Suprapubic skin (tissue), 4 donors: ENCODE results near the gene WASF2. TPM values are rescaled to one million over a fixed set of nuclear protein-coding genes. Genes with fewer than 3 reads are reported as not detected.

Experiments
- DNase-seq, 2 donors: peaks; one replicate each; pipeline ENCODE4 v3.0.0-alpha.2; 2019; ENCODE audit warnings: low spot score in 2 of 2
- H3K27ac ChIP-seq: fragments of 200-600 bp; sonication (generic); one replicate; pipeline ENCODE4 v1.5.1; 2019
- H3K27me3 ChIP-seq: fragments of 200-600 bp; sonication (generic); one replicate; pipeline ENCODE4 v1.5.1; 2019
- H3K36me3 ChIP-seq: fragments of 200-600 bp; sonication (generic); one replicate; pipeline ENCODE4 v1.5.1; 2019
- H3K4me1 ChIP-seq: fragments of 200-600 bp; sonication (generic); one replicate; pipeline ENCODE4 v1.5.1; 2019
- H3K4me3 ChIP-seq: fragments of 200-600 bp; sonication (generic); one replicate; pipeline ENCODE4 v1.5.1; 2019; ENCODE audit warnings: mild to moderate bottlenecking
- H3K9me3 ChIP-seq: fragments of 200-600 bp; sonication (generic); one replicate; pipeline ENCODE4 v1.5.1; 2019
- CTCF ChIP-seq, 2 donors: fragments of 200-600 bp in 1 of 2; fragments of 450-650 bp in 1 of 2; sonication (generic) in 1 of 2; IDR thresholded peaks; one replicate each; pipeline ENCODE4 v1.5.1; 2016 to 2019; ENCODE audit warnings: antibody characterized with exemption in 2 of 2, mild to moderate bottlenecking in 1 of 2, moderate library complexity in 1 of 2
- EP300 ChIP-seq: sonication (generic); formaldehyde crosslinking; IDR thresholded peaks from one replicate; pipeline ENCODE4 v1.6.1; 2017; ENCODE audit warnings: antibody characterized with exemption
- POLR2A ChIP-seq, 2 donors: fragments of 450-650 bp; IDR thresholded peaks; one replicate each; pipeline ENCODE4 v1.6.1; 2017; ENCODE audit warnings: antibody characterized with exemption in 2 of 2, mild to moderate bottlenecking in 2 of 2, moderate library complexity in 2 of 2
- POLR2AphosphoS5 ChIP-seq, 3 donors: sonication (generic); formaldehyde crosslinking; IDR thresholded peaks; one replicate each; pipeline ENCODE4 v1.6.1; 2017; ENCODE audit warnings: antibody characterized with exemption in 3 of 3
- WGBS: methylation state at CpG from one replicate; pipeline ENCODE4 v1.1.5; 2018; 5-methylcytosine and 5-hydroxymethylcytosine counted together
- total RNA-seq, 4 donors: library from RNA; depleted of rRNA; stranded (reverse); fragments of >200 nt; gene quantifications; one replicate each; pipeline ENCODE4 v1.1.0, GENCODE V29; 2016

The WASF2 gene
- total RNA-seq, 4 donors from 2014 or later: 69.0 to 96.0 (median 90.4) TPM

GRCh38 chr1:27527890-27528817 lies 38.2 kb upstream of the WASF2 start:
- H3K4me1 ChIP-seq: peaks cover 65% of the 10 kb centered on the region
- H3K9me3 ChIP-seq: no peaks in the 10 kb centered on the region
- WGBS: 20% methylated on average over 3 of the region's 71 CpGs
- H3K27ac ChIP-seq: peak overlapping the region; percentile 92
- DNase-seq: peak in 1 of 2 donors; percentile 85
- no peak for TF ChIP-seq POLR2A (IDR thresholded peaks at IDR 0.05)
- no peak for TF ChIP-seq CTCF (IDR thresholded peaks at IDR 0.05)
- TF ChIP-seq EP300: no peak
- no peak for TF ChIP-seq POLR2AphosphoS5 (IDR thresholded peaks at IDR 0.05)
- H3K4me3 ChIP-seq: peak overlapping the region; percentile 41
- no peaks in the 10 kb centered on the region for H3K27me3 ChIP-seq
- H3K36me3 ChIP-seq: peaks cover 9% of the 10 kb centered on the region

- 31% methylated on average over 23 of the region's 27 CpGs for WGBS
- Histone ChIP-seq H3K36me3 (peaks cover 1% of the 10 kb centered on the region), H3K9me3 (no peaks in the 10 kb centered on the region), H3K4me1 (peaks cover 73% of the 10 kb centered on the region), H3K27ac (peak overlapping the region; percentile 92), H3K27me3 (no peaks in the 10 kb centered on the region), H3K4me3 (peak overlapping the region; percentile 41)
- DNase-seq: peak in 1 of 2 donors; percentile 86
- no peak for TF ChIP-seq CTCF (IDR thresholded peaks at IDR 0.05)
- no peak for TF ChIP-seq POLR2AphosphoS5 (IDR thresholded peaks at IDR 0.05)
- no peak for TF ChIP-seq POLR2A (IDR thresholded peaks at IDR 0.05)
- no peak for TF ChIP-seq EP300
Measured at GRCh38 chr1:27527223-27527889, 37.4 kb upstream of the WASF2 start.

- no peaks in the 10 kb centered on the region for H3K9me3 ChIP-seq
- H3K4me3 ChIP-seq: peak overlapping the region; percentile 41
- H3K27me3 ChIP-seq: no peaks in the 10 kb centered on the region
- TF ChIP-seq CTCF (IDR thresholded peaks at IDR 0.05) (no peak), EP300 (no peak), POLR2A (IDR thresholded peaks at IDR 0.05) (no peak), POLR2AphosphoS5 (IDR thresholded peaks at IDR 0.05) (no peak)
- peaks cover 79% of the 10 kb centered on the region for H3K4me1 ChIP-seq
- DNase-seq: no peak
- no peaks in the 10 kb centered on the region for H3K36me3 ChIP-seq
- peak overlapping the region; percentile 92 for H3K27ac ChIP-seq
- 55% methylated on average over 6 of the region's 10 CpGs for WGBS
Measured at GRCh38 chr1:27526569-27527222, 36.7 kb upstream of the WASF2 start.

GRCh38 chr1:27525296-27526272 lies 35.6 kb upstream of the WASF2 start:
- H3K27me3 ChIP-seq: no peaks in the 10 kb centered on the region
- 37% methylated on average over 11 of the region's 16 CpGs for WGBS
- no peaks in the 10 kb centered on the region for H3K9me3 ChIP-seq
- DNase-seq: no peak
- H3K4me1 ChIP-seq: peaks cover 90% of the 10 kb centered on the region
- H3K4me3 ChIP-seq: peak overlapping the region; percentile 13
- H3K27ac ChIP-seq: peak overlapping the region; percentile 92
- TF ChIP-seq EP300: no peak
- TF ChIP-seq POLR2AphosphoS5 (IDR thresholded peaks at IDR 0.05): no peak
- no peak for TF ChIP-seq CTCF (IDR thresholded peaks at IDR 0.05)
- TF ChIP-seq POLR2A (IDR thresholded peaks at IDR 0.05): no peak
- H3K36me3 ChIP-seq: no peaks in the 10 kb centered on the region
